Measurements from ENCODE around the gene TBCEL.

DNA sequence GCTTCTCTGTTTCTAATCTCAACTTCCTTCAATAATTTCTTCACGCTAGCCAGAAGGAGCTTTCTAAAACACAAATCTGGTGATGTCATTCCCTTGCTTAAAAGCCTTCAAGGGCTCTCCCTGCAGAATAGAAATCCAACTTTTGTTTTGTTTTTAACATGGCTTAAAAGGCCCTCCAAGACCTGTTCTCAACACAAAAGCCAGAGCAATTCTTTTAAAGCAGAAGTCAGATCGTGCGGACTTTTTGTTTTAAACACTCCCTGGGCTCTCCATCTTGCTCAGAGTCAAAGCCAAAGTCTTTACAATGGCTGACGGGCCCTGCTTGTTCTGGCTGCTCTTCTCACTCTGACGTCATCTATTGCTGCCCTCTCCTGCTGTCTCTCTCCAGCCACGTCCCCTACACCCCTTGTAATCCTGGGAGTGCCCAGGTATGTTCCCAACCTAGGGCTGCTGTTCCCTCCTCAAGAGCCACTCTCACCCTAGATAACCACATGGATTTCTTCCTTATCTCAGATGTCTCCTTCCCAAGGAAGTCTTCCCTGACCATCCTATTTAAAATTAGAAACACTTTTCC lies 99.7 kb downstream of the TBCEL start:
- TF ChIP-seq CTCF (IDR thresholded peaks at IDR 0.05) (no peak), POLR2A (IDR thresholded peaks at IDR 0.05) (no peak)

Measured in Peyer's patch (tissue), 4 donors.